Measurements from ENCODE around the gene PCLO. TPM values are rescaled to one million over a fixed set of nuclear protein-coding genes. Genes with fewer than 3 reads are reported as not detected.

Gene PCLO
- total RNA-seq, 2 donors from 2014 or later = 2.9 to 6.3 TPM

DNA sequence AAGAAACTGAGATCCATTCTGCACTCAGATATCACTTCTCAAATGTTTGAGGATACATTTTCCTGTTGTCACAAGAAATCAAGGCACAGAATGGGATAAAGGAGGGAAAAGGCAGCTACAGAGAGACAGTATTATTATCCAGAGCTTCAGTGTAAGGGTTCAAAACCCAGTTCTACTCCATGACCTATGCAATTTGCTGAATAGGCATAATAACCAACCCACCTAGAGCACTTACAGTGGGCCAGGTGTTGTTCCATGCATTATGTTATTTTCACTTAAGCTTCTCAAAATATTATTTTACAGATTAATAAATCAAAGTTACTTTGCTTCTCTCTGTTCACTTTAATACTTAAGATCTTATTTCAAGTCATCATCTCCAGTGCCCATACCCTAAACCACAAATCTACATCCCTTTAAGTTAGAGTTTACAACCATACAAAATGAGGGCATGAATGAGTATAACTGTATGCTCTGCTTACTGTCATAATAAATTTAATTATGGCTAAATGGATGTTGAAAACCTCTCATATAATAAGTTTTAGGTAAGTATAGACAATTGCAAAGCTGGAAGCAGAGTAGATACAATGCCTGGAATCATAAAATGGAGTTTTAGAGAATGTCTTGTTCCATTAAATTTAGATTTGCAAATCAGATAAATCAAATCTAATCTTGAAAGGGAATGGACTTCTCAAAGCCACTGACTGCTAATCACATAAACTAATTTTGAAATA lies 28.1 kb upstream of the PCLO start:
- no peaks in the 10 kb centered on the region for H3K36me3 ChIP-seq
- H3K4me3 ChIP-seq = no peak overlapping the region
- no peaks in the 10 kb centered on the region for H3K27me3 ChIP-seq
- H3K27ac ChIP-seq = no peak overlapping the region
- TF ChIP-seq, protein P1, sequence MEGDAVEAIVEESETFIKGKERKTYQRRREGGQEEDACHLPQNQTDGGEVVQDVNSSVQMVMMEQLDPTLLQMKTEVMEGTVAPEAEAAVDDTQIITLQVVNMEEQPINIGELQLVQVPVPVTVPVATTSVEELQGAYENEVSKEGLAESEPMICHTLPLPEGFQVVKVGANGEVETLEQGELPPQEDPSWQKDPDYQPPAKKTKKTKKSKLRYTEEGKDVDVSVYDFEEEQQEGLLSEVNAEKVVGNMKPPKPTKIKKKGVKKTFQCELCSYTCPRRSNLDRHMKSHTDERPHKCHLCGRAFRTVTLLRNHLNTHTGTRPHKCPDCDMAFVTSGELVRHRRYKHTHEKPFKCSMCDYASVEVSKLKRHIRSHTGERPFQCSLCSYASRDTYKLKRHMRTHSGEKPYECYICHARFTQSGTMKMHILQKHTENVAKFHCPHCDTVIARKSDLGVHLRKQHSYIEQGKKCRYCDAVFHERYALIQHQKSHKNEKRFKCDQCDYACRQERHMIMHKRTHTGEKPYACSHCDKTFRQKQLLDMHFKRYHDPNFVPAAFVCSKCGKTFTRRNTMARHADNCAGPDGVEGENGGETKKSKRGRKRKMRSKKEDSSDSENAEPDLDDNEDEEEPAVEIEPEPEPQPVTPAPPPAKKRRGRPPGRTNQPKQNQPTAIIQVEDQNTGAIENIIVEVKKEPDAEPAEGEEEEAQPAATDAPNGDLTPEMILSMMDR (IDR thresholded peaks at IDR 0.05) = no peak
- no peak for DNase-seq (ENCODE audit: low spot score)
- H3K4me1 ChIP-seq = no peaks in the 10 kb centered on the region
- no peaks in the 10 kb centered on the region for H3K9me3 ChIP-seq

DNA sequence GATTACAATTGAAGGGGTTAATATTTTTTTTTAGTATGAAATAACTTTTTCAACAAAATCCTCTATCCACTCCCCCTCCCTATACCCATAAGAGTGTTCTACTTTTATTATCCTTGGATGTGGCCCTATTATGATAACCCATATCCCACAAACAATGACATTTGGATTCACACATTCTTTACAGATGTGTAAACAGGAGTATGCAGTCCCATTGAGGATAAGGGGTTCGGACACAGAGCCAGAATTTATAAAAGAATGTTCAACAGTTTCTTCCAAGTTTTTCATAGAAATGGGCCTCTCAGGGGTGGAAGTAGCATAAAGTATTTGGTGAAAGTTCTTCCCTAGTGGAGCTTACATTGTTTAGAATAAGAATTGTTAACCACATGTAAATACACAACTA lies 16.1 kb upstream of the PCLO start:
- Histone ChIP-seq H3K27ac (no peak overlapping the region), H3K36me3 (no peaks in the 10 kb centered on the region), H3K27me3 (no peaks in the 10 kb centered on the region), H3K4me1 (no peaks in the 10 kb centered on the region), H3K9me3 (peaks cover 0 to 12% of the 10 kb centered on the region in 2 donors), H3K4me3 (no peak overlapping the region)
- TF ChIP-seq, protein P1 (IDR thresholded peaks at IDR 0.05) = no peak
- no peak for DNase-seq (ENCODE audit: low spot score)

DNA sequence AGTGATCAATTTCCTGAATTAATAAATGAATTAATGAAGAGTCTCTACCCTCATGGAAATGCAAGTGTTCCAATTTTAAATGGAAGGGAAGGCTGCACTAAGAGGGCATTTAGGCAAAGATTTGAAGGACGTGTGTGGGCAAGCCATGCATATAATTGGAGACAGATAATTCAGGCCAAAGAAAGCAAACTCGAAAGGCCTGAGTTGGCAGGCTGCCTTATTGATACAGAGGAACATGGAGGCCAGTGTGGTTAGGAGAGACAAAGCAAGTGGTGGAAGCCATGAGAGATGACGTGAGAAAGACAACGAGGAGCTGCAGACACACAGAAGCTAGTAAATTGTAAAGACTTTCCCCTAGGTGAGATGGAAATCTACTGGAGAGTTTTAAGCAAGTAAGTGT lies 15.4 kb upstream of the PCLO start:
- TF ChIP-seq, protein P1 (IDR thresholded peaks at IDR 0.05) = no peak
- DNase-seq (ENCODE audit: low spot score) = no peak
- Histone ChIP-seq H3K4me1 (no peaks in the 10 kb centered on the region), H3K27ac (no peak overlapping the region), H3K9me3 (peaks cover 0 to 5% of the 10 kb centered on the region in 2 donors), H3K27me3 (no peaks in the 10 kb centered on the region), H3K4me3 (no peak overlapping the region), H3K36me3 (no peaks in the 10 kb centered on the region)

DNA sequence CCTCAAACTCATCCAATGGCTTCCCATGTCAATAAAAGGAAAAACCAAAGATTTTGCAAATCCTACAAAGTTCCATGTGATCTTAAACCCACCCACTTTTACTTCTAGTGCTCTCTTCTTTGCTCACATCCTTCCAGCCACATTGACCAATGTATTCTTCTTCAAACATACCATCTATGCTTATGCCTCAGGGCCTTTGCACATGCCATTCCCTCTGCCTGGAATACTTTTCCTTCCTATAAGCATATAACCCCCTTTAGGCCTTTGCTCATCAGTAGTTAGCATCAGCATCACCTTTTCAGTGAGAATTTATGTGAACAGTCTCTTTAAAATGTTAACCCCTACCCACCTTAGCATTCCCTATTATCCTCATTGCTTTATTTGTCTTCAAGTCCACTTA lies 11.0 kb upstream of the PCLO start:
- Histone ChIP-seq H3K27me3 (no peaks in the 10 kb centered on the region), H3K4me3 (no peak overlapping the region), H3K27ac (no peak overlapping the region), H3K4me1 (no peaks in the 10 kb centered on the region), H3K9me3 (no peaks in the 10 kb centered on the region), H3K36me3 (no peaks in the 10 kb centered on the region)
- TF ChIP-seq, protein P1 (IDR thresholded peaks at IDR 0.05) = no peak
- DNase-seq (ENCODE audit: low spot score) = no peak

DNA sequence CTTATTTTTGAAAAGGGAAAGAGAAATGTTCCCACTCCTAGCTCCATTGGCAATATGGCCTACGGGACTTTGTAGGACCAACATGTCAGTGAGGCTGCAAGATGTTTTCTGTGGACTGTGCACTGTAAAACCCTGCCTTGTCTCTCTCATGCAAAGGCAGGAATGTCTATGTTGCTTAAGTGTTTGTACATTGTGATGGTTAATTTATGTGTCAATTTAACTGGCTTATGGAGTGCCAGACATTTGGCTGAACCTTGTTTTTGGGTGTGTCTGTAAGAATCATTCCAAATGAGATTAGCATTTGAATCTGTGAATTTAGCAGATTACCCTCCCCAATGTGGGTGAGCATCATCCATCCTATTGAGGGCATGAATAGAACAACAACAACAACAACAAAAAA lies 4.1 kb upstream of the PCLO start:
- Histone ChIP-seq H3K27ac (no peak overlapping the region), H3K4me3 (no peak overlapping the region), H3K9me3 (no peaks in the 10 kb centered on the region), H3K36me3 (no peaks in the 10 kb centered on the region), H3K4me1 (peaks cover 0 to 5% of the 10 kb centered on the region in 2 donors), H3K27me3 (no peaks in the 10 kb centered on the region)
- TF ChIP-seq, protein P1 (IDR thresholded peaks at IDR 0.05) = no peak
- no peak for DNase-seq (ENCODE audit: low spot score)
